DOHH2 (cell line): ENCODE measurements around the gene CHSY1.
A peak's percentile ranks its signal among the peaks of the same experiment; 100 is the strongest.

Experiments
- H3F3A ChIP-seq: fragments of 200-600 bp; sonication (generic), shearing (Covaris generic); 2 replicates; pipeline ENCODE4 v1.6.0; 2016; ENCODE audit warnings: antibody characterized with exemption, mild to moderate bottlenecking; ENCODE audit not compliant: control insufficient read depth, insufficient read depth
- H3K27ac ChIP-seq: fragments of 200-600 bp; sonication (generic); 2 replicates; pipeline ENCODE4 v1.5.1; 2014; ENCODE audit warnings: low read depth, mild to moderate bottlenecking, low read length, moderate library complexity
- H3K27me3 ChIP-seq: fragments of 200-600 bp; sonication (generic); 2 replicates; pipeline ENCODE4 v1.6.1; 2014; ENCODE audit warnings: mild to moderate bottlenecking, low read length, mixed read lengths; ENCODE audit not compliant: control insufficient read depth
- H3K36me3 ChIP-seq: fragments of 200-600 bp; sonication (generic); 2 replicates; pipeline ENCODE4 v1.6.1; 2014; ENCODE audit warnings: mild to moderate bottlenecking, low read length, moderate library complexity, mixed read lengths; ENCODE audit not compliant: control insufficient read depth
- H3K4me1 ChIP-seq: fragments of 200-600 bp; sonication (generic); 2 replicates; pipeline ENCODE4 v1.6.1; 2014; ENCODE audit warnings: mild to moderate bottlenecking, low read length, mixed read lengths; ENCODE audit not compliant: control insufficient read depth
- H3K4me2 ChIP-seq: fragments of 200-600 bp; sonication (generic); 2 replicates; pipeline ENCODE4 v1.6.0; 2014; ENCODE audit warnings: mild to moderate bottlenecking, low read length, moderate library complexity
- H3K4me3 ChIP-seq: fragments of 200-600 bp; sonication (generic); 2 replicates; pipeline ENCODE4 v1.5.1; 2014; ENCODE audit warnings: mild to moderate bottlenecking, low read length, mixed read lengths
- H3K79me2 ChIP-seq: fragments of 200-600 bp; sonication (generic); 2 replicates; pipeline ENCODE4 v1.6.1; 2014; ENCODE audit warnings: mild to moderate bottlenecking, low read length, mixed read lengths; ENCODE audit not compliant: control insufficient read depth
- H3K9me2 ChIP-seq: fragments of 200-600 bp; sonication (generic); replicated peaks from 2 replicates; pipeline ENCODE4 v1.6.1; 2014; ENCODE audit warnings: mild to moderate bottlenecking, low read length, mixed read lengths; ENCODE audit not compliant: control insufficient read depth
- H3K9me3 ChIP-seq: fragments of 200-600 bp; sonication (generic); 2 replicates; pipeline ENCODE4 v1.6.1; 2014; ENCODE audit warnings: antibody characterized with exemption, low read length, mixed read lengths; ENCODE audit not compliant: control insufficient read depth, insufficient read depth
- H4K20me1 ChIP-seq: fragments of 200-600 bp; sonication (generic); 2 replicates; pipeline ENCODE4 v1.6.0; 2014; ENCODE audit warnings: low read depth, mild to moderate bottlenecking, antibody characterized with exemption, low read length, moderate library complexity; ENCODE audit not compliant: control insufficient read depth, insufficient read depth
- CTCF ChIP-seq: fragments of 200-600 bp; sonication (generic); IDR thresholded peaks from one replicate; pipeline ENCODE4 v1.5.1; 2014; ENCODE audit warnings: antibody characterized with exemption, mild to moderate bottlenecking, low read depth, low read length; ENCODE audit not compliant: poor library complexity, severe bottlenecking
- EZH2phosphoT487 ChIP-seq: fragments of 200-600 bp; sonication (generic); IDR thresholded peaks from 2 replicates; pipeline ENCODE4 v1.6.1; 2017; ENCODE audit warnings: borderline replicate concordance, mild to moderate bottlenecking, antibody characterized with exemption, low read length, moderate library complexity, mixed read lengths

Gene CHSY1

GRCh38 chr15:101138913-101139880 lies 112.7 kb downstream of the CHSY1 start:
- peaks cover 3% of the 10 kb centered on the region; the same call in 1 of the 2 replicates for H3K9me3 ChIP-seq
- no peaks in the 10 kb centered on the region for H3K36me3 ChIP-seq
- H3K4me2 ChIP-seq: peak overlapping the region; percentile 44
- TF ChIP-seq EZH2phosphoT487 (no peak), CTCF (no peak)
- no peak overlapping the region for H3K27ac ChIP-seq
- H3F3A ChIP-seq: no peaks in the 10 kb centered on the region
- H3K27me3 ChIP-seq: peaks cover 7% of the 10 kb centered on the region; the same call in 1 of the 2 replicates
- peaks cover 28% of the 10 kb centered on the region for H3K4me1 ChIP-seq
- no peak overlapping the region for H3K4me3 ChIP-seq
- no peaks in the 10 kb centered on the region for H3K9me2 ChIP-seq
- H4K20me1 ChIP-seq: no peaks in the 10 kb centered on the region
- H3K79me2 ChIP-seq: no peaks in the 10 kb centered on the region

- H3K4me3 ChIP-seq: no peak overlapping the region
- H3F3A ChIP-seq: no peaks in the 10 kb centered on the region
- H3K9me2 ChIP-seq: no peaks in the 10 kb centered on the region
- H3K4me1 ChIP-seq: peaks cover 38% of the 10 kb centered on the region
- no peaks in the 10 kb centered on the region for H3K79me2 ChIP-seq
- no peaks in the 10 kb centered on the region for H3K36me3 ChIP-seq
- H3K27me3 ChIP-seq: peaks cover 7% of the 10 kb centered on the region; the same call in 1 of the 2 replicates
- H3K4me2 ChIP-seq: no peak overlapping the region
- H4K20me1 ChIP-seq: no peaks in the 10 kb centered on the region
- no peak for TF ChIP-seq CTCF
- TF ChIP-seq EZH2phosphoT487: no peak
- H3K9me3 ChIP-seq: peaks cover 3% of the 10 kb centered on the region; the same call in 1 of the 2 replicates
- no peak overlapping the region for H3K27ac ChIP-seq
Observed at GRCh38 chr15:101138086-101138660, 113.7 kb downstream of the CHSY1 start.

- Histone ChIP-seq H3K79me2 (no peaks in the 10 kb centered on the region), H3K4me3 (no peak overlapping the region), H3K36me3 (no peaks in the 10 kb centered on the region), H3F3A (no peaks in the 10 kb centered on the region), H3K9me2 (no peaks in the 10 kb centered on the region), H4K20me1 (no peaks in the 10 kb centered on the region), H3K9me3 (peaks cover 3% of the 10 kb centered on the region; the same call in 1 of the 2 replicates), H3K4me1 (peaks cover 39% of the 10 kb centered on the region), H3K27me3 (peaks cover 7% of the 10 kb centered on the region; the same call in 1 of the 2 replicates), H3K4me2 (no peak overlapping the region), H3K27ac (no peak overlapping the region)
- TF ChIP-seq EZH2phosphoT487: no peak
- no peak for TF ChIP-seq CTCF
Observed at GRCh38 chr15:101137312-101137940, 114.4 kb downstream of the CHSY1 start.
